NCI-H146 (cell line): ENCODE measurements around the gene DUSP3.
A peak's percentile ranks its signal among the peaks of the same experiment; 100 is the strongest.

ENCODE experiments used
- DNase-seq: peaks from one replicate; lab custom pipeline; 2025; lab: John Stamatoyannopoulos, UW

The DUSP3 gene

DNA sequence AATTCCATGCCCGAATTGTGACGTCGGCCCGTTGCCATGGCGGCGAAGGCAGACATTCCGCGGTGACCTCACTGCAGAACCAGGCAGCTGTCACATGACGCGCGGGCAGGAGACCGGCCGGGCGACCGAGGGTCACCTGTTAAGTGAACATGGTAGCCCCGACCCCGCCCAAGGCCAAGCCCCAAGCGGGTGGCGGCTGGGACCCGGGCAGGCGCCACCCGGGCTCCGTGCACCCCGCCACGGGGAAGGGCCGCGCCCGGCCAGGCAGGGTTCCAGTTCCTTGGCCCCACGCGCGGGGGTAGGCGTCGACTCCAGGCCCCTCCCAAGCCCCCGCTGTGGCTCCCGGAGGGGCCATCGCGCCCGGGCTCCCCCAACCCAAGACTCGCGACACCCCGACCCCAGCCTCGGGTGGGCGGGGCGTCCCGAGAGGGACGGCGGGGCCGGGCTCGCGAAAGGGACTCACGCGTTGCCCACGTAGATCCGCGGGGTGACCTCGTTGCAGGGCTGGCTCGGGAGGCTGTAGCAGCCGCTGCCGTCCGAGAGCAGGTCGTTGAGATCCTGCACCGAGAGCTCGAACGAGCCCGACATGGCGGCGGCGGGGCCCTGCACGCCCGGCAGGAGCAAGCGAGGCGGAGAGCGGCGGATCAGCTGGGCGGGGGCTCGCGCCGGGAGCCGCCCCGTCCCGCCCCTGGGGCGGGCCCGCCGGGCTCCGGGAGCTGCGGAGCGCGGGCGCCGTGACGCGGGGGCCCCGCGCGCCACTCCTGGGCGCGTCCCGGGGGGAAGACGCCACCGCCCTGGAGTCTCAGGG, at the start of gene DUSP3:
TSS of gene DUSP3 (minus strand) at position 641 of the 808 bp plus-strand sequence. CDS start at position 588, 53 bp downstream.
- peak; percentile 89 for DNase-seq

DNA sequence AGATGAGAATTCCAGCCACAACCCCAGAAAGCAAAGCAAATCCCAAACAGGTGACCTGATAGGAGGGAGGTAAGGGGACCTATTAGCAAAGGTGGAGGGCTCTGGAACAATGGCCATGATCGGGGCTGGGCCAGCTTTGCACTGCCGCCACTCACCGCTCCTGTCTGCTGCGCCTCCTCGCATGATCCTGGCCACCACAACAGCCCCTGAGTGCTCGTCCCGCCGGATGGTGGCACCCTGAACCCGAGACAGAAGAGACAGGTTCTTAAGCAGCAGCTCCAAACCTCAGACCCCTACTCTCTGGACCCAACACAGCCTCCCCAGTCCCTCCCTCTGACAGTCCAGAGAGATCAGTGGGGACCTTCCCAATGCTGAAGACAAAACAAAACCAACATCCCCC, 48.8 kb upstream of the DUSP3 start:
- no peak for DNase-seq

DNA sequence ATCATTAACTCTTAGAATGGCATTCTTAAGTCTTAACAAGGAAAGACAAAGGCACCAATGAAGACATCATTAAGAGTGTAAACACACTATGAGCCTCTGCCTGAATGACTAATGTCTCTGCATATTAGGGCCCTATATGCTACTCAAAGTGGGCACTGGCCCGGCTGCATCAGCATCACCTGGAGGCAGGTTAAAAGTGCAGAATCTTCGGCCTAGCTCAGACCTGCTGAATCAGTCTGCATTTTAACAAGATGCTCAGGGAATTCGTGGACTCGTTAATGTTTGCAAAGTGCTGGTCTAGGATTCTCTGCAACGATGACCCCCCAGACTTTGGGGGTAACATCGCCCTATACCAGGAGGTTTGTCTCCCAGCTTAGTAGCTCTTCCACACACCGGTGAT, 47.4 kb upstream of the DUSP3 start:
- no peak for DNase-seq

DNA sequence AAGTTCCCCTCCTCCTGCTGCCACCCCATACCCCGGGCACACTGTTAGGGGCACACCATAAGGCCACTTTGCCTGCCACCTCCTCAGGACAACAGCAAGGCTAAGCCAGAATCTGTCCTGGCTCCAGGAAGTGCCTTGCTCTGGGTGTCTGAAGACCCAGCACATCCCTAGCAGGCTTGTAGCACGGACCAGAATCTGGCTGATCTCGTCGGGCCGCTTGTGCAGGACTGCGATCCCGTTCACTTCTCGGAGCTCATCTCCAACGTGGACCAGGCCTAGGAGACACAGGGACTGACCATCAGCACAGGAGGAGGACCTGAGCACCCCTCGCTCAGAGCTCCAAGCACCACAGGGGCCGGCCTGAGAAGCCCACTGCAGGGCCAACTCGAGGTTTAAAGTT, 46.8 kb upstream of the DUSP3 start:
- DNase-seq = no peak

DNA sequence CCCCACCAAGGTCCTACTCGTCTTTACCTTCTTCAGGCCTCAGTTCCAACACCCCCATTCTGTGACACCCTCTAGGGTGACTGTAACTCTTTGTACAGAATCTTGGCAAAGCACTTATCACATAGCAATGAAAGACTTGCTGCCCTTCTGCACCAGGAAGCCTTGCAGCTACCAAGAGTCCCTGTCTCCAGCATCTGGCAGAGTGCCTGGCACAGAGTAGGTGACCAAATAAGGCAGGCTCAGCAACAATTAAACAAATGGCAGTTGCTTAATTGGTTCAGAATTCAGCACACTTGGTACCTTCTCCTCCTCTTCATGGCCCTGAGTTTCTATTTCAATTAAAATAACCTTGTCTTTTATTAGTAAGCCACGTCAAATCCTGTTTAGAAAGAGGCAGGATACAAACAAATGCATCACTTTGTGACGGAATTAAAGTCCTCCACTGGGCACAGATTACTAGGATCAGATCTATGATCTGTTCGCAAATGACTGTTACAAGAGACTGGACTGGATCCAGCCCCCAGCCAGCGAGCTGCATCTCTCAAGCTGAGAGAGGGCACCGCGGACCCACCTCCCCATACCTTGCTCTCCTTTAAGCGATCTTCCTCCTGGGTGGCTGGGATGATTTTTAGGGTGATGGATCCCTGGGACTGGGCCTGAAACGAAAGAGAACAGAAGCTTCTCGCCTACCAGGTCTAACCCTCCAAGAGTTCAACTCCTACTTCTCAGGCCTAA, 44.7 kb upstream of the DUSP3 start:
- no peak for DNase-seq

DNA sequence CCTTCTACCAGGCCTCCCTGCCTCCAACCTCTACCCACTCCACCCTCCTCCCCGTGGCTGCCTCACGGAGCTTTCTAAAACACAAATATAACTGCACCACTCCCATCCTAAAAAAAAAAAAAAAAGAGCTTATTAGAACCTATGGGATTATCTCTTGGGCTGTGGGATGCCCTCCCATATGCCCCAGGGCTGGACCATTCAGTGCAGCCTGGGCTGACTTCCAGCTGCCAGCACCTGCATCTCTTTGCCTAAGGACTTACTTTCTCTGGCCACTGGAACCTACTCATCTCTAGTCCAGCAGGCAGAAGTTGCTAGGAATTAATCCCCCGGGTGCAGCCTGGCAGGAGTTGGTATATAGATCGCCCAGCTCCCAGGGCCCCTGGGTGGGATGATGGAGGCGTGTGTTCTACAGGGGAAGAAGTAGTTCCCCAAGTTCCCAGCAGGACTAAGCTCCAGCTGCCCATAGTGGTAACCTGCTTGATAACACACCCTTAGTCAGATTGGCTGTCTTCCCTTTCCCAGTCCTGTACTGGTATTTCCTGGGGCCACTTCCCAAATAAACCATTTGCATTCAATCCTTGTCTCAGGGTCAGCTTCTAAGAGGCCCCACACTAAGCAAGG, 43.9 kb upstream of the DUSP3 start:
- DNase-seq = no peak

DNA sequence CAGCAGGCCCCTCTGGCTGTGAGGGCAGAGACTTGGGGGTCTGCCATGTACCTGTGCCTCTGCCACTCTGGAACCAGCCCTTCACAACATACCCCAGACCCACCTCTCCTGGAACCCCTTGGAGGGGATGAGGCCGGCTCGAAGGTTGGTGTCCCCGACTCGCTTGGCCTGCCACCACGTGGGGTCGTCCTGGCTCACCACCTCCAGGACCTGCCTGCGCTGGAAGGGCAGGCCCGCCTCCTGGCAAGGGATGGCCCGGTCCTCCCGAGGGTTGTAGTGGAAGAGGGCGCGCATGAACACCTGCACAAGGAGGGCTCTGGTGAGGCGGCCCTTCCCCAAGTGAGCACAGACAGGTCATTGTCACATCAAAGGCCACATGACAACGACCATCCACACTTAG, 42.0 kb upstream of the DUSP3 start:
- no peak for DNase-seq

DNA sequence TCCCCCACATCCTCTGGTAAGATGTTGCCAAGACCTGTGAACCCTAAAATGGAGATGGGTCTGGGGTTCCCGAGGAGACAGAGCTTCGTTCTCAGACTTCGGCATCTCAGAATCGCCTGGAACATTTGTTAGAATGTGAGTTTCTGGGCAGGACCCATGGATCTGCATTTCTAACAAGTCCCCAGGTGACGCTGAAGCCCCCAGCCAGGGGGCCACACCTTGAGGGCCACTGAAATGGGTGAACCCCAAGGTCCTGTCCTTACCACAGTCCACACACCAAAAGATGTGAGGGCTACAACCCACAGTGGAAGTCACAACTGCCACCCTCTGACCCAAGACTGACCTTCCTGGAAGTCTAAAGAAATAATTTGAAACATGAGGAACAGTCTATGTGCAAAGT, 40.2 kb upstream of the DUSP3 start:
- no peak for DNase-seq

DNA sequence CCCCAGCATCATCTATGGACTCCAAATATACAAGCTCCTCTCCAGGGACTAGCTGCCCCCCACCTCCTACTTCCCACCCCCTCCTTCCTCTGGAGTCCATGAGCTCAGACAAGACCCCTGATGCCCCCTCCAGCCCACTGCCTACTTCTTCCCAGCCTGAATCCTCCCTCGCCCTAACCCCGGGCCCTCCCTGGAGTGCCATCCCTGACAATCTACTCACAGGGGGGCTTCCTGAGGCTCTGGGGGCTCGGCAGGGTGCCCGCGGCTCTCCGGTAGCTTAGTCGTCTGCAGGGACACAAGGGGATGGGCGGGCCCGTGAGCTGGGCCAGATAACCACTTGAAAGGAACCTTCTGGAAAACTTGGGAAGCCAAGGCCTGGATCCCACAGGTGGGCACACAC, 39.0 kb upstream of the DUSP3 start:
- no peak for DNase-seq

DNA sequence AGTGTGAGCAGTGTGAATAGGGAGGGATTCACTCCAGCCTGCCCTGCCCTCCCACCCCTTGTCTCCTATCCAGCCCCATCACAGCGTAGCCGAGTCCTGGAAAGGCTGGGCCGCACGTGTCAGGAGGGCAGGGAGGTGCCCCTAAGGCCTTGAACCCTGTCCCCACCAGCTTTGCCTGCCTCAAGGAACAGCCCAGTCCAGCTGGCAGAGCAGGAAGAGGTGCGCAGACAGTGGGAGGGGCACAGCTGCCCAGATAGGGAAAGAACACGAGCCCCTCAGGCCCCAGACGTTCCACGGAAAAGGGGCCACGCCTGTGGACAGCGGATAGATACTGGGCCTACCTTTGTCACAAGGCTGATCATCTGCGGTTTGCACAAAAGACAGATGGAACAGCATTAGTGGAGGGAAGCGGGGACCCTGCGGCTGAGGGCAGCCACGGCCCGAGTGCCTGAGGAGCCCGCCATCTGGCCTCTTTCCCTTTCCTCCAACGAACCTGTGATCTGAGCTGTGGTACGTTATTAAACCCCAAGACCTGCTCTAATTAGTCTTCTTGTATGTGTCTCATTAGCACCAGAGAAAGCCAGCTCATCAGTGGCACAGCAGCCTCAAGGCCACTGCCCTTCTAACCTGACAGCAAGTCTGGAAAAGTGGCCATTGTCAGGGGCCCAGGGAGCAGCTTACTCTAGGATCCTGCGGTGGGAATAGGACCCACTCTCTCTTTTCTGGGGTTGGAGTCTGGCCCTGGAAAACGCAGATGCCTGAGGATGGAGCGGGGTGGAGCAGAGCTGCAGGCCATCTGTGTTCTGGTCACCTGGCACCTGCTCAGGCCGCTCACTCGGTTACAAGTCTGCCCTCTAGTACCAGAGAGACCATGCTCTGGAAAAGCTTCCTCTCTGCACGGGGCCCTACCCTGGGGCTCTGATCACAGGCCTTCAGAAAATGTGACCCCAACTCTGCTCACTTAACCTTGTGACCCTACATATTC, 37.9 kb upstream of the DUSP3 start:
- no peak for DNase-seq

DNA sequence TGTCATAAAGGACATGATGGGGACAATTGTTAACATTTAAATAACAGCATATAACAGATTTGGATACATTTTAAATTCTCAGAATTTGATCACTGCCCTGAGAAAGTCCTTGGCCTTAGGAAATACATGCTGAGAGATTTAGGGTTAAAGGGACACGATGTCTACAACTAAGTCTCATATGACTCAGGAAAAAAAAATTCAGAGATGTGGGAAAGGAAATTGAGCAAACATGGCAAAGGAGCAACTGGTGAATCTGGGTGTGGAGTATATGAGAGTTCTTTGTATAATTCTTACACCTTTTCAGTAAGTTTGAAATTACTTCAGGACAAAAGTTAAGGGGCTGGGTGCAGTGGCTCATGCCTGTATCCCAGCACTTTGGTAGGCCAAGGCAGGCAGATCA, 35.9 kb upstream of the DUSP3 start:
- DNase-seq = no peak

DNA sequence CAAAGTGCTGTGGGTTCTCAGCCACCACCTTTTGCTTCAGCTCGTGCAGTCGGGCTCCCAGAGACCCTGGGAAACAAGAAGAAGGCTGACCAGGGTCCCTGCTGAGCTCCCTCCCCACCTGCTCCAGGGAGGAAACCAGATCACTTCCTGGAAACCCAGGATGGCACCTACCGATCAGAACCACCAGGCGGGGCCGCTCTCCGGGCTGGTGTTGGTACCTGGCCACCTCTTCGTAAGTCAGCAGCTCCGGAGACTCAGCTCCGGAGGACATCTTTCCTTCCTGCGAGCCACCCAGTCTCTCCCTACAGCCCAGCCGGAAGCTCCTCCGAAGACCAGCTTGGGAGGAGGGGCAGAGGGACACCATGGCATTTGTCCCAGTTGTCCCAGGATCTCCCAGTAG, 35.2 kb upstream of the DUSP3 start:
- no peak for DNase-seq

DNA sequence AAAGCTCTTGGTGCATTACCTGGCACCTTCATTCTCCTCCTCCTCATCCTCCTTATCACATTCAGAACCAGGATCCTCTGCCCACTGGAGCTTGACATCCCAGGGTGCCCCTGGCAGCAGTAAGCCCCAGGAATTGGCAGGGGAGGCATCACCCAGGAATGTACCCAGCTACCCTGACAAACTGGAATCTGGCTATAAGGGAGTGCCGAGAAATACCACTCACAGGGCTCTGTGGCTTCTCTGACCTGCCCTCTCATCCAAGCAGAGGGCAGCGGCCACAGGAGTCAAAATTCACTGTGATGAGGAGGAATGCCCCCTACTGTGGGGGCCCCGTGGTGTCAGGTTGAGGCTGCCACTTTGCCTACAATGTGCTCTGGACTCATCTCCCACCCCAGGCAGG, 34.6 kb upstream of the DUSP3 start:
- DNase-seq = no peak

DNA sequence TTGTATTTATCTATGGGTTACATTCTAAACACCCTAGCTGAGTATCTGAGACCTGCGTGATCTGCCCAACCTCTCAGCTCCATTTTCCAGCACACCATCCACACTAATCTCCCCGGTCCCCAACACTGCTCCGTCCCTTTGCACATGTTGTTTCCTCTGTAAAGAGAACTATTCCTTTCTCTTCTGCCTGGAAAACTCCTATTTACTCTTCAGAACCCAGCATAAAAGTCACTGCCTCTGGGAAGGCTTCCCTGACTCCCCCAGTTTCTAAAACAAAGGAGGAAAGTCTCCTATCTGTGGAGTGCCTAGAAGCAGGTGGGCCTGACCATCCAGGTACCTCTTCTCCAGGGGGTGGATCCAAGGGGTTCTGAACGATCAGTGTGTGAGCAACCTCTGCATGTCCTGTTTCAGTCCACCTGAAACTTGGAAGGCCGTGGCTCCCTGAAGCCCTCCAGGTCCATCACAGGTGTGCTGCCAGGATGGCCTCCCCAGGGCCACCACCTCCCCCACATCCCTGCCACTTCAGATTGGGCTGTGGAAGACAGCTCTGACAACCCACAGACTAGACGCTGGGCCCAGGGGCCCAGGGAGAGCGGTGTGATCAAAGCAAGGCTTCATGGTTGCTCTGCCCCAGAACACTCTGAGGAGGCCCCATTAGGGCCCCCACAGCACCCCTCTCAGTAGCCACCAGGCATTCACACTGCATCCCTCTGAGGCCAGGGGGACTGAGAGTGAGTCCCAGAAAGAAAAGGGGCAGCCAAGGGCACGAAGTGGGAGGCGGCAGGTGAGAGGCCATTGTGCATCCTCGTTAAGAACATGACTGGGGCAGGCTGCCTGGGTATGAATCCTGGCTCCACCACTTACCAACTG, 33.9 kb upstream of the DUSP3 start:
- no peak for DNase-seq

DNA sequence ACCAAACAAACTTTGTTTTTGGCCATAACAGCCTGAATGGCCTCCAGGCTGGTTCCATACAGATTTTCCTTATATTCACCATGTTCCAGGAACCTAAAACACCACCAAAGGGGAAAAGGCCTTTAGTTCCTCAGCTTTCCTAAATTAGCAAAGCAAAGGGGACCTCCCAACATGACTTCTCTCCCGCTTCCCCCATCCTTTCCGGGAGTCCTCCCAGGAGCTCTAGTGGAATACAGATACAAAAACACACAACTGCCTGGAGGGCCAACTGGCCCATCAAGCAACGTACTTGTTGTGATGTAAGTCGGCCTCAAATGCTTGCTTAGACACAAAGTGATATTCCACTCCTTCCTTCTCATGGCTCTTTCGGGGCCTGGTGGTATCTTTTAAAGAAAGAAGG, 32.0 kb upstream of the DUSP3 start:
- no peak for DNase-seq

DNA sequence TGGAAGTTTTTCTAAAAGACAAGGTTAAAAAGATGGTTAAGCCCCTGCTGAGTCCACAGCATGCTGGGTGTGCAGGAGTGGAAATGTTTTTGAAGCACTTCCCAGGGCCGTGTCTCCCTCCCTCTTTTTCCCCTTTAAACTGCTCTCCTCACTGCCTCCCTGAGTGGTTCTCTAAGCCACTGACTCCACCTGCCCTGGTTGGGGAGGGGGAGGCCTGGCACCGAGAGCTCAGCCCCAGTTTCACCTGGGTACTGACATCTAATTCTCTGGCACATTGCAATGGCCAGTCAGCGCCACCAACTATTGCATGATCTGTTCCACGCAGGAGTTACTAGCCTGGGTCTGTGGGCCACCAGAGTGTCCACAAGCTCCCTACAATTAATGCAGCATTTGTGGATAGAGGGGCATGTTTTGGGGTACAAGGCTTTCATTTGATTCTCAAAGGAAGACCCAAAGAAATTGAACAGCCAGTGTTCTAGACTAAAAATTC, 31.5 kb upstream of the DUSP3 start:
- no peak for DNase-seq

DNA sequence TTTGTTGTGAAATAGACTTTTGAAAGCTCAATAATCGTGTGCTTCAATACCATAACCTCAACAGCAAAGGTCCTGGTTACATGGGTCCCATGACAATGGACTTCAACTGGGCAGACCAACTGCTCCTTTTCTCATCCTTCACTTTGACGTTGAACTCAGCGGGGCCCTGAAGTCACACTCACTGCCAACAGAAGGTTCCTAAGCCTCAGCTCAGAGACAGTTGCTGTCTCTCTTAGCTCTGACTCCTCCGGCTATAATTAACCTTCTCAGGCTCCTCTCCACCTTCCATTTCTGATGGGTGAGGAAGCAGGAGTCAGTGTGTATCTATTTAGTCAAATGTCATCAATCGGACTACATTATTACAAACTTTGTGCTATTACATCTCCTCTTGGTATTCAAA, 30.3 kb upstream of the DUSP3 start:
- no peak for DNase-seq

DNA sequence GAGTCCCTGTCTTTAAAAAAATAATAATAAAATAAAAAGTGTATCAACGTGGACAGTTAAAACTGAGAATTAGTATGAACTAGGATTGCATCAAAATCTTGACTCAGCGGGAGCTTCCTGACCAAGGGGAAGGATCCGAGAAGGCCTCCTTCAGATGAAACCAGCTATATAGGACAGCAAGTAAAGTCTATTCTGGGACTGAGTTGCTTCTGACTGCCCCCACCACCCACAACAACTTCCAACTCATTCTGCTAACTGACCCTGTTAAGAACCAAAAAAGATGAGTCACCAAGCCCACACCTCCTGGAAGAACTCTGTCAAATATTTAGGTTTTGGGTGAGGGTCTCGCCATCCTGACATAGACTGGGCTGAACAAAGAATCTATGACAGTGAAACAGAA, 29.3 kb upstream of the DUSP3 start:
- no peak for DNase-seq

DNA sequence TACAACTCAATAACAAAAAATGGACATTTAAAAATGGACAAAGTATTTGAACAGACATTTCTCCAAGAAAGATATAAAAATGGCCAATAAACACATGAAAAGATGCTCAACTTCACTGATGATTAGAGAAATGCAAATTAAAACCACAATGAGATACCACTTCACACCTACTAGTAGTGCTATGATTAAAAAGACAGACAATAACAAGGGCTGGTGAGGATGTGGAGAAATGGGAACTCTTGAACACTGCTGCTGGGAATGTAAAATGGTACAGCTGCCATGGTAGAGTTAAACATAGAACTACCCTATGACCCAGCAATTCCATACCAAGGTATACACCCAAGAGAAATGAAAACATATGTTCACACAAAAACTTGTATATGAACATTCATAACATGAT, 26.3 kb upstream of the DUSP3 start:
- no peak for DNase-seq

DNA sequence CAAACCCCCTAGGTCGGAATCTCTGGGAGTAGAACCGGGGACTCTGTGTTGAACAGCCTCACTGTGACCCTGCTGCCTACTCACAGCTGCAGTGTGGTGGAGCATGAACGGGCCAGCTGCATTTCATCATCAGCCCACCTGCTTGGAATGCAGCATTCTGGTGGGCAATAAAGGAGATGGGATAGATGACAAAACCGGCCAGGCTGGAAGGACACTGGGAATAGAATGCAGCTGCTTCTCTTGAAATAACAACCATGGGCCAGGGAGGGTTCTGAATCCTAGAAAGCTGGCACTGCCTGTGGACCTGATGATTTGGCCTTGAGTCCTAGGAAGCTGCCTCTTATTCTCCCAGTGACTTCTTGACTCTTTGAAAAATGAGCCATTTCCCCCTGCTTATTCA, 25.0 kb upstream of the DUSP3 start:
- DNase-seq = no peak

DNA sequence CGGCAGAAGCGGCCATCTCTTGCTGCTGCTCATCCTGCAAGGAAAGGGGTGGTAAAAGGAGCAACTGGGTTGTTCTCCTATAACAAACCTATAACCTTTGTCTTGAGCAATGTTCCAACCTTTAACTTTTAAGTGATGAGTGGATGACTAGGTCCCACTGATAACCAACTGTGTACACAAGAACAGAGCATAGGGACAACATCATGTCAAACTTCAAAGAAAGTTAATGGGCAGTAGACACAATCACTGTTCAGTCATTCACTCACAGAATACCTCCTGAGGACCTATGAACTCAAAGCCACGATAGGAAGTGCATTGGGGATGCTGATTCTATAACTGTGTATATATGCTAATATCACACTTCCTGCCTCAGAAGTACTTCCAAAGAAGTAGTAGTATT, 23.1 kb upstream of the DUSP3 start:
- no peak for DNase-seq
